Stimulated activated CD4-positive, alpha-beta T cell treated with anti-CD3 and anti-CD28 coated beads, Interleukin-4, amount 100 ng/mL, for 24 hours (primary cell): ENCODE data around the gene MYO1G.
"Not testable (repeated sequence)": the region's sequence is repeated elsewhere in the genome, so short reads cannot be mapped to it uniquely, and the experiment has no call there.

ENCODE experiments used
- DNase-seq: peaks from one replicate; pipeline ENCODE4 v3.0.0-alpha.2; 2020

MYO1G gene

DNA sequence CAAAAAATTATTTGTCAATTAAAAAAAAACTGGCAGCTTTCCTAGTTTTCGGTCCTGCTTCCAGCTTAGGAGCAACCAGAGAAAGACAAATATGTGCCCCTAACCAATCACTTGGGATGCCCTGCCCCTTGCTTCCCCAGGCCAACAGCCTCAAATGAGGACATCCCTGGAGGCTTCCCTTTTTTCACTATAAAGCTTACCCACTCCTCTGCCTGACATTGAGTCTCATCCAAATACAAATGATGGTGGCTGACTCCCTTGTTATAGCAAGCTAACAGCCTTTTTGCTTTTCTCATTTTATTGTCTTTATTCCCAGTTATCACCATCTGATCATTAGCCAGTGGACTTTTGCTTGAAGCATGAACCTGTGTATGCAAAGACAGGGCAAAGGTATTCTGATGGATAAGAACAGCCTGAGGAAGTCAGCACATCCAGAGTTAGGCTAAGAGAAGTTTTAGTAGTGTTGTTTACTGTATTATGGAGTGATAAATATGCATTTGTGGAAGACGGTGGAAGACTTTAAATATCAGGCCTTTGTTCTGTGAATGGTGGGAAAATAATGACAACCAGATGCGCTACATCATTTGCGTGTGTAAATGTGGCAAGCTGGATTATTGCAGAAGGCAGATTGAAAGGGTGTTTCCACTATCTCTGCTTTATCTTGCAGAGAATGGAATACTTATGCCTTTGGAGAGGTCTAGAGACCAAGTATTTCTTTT, 19.5 kb upstream of the MYO1G start:
- no peak for DNase-seq

DNA sequence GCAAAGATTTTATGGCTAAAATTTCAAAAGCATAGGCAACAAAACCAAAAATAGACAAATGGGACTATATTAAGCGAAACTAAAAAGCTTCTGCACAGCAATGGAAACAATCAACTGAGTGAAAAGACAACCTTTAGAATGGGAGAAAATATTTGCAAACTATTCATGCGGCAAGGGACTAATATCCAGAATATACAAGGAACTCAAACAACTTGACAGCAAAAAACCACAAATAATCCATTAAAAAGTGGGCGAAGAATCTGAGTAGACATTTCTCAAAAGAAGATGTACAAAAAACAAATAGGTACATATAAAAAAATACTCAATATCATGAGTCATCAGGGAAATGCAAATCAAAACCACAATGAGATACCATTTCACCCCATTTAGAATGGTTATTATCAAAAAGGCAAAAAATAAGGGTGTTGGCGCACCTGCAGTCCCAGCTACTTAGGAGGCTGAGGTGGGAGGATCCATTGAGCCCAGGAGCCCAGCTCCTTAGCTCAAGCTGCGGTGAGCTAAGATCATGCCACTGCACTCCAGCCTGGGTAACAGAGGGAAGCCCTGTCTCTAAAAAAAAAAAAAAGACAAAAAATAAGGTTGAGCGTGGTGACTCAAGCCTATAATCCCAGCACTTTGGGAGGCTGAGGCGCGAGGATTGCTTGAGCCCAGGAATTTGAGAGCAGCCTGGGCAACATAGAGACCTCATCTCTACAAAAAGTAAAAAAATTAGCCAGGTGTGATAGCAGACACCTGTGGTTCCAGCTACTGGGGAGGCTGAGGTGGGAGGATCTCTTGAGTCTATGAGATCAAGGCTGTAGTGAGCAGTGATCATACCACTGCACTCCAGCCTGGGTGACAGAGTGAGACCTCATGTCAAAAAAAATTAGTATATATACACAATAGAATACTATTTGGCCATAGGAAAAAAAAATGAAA, 17.0 kb upstream of the MYO1G start:
- no peak for DNase-seq

DNA sequence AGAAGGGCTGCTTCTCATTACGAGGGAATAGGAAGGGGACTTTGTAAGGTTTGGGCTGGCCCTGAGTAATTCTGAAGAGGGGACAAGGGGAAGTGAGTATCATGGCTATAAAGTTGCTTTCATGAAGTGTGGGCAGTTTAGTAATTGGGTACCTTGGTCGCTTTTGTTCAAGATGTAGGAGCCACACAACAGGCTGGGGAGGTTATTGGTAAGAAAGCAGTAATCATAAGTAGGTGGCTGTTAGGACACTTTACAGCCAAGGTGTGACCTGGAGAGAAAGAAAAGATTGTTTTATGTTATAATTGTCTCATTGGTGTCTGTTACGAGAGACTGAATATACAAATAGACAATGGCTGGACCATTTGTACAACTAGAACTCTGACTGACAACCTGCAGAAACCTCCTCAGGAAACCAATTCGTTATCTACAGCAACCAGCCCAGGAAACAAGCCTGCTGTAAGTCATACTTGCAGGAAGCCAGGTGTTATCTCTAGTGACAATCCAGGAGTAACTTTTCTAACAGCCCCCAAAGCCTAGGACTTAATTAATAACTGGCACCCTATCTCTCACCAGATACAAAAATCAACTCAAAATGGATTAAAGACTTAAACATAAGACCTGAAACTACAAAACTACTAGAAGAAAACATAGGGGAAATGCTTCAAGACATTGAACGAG, 16.2 kb upstream of the MYO1G start:
- no peak for DNase-seq

DNA sequence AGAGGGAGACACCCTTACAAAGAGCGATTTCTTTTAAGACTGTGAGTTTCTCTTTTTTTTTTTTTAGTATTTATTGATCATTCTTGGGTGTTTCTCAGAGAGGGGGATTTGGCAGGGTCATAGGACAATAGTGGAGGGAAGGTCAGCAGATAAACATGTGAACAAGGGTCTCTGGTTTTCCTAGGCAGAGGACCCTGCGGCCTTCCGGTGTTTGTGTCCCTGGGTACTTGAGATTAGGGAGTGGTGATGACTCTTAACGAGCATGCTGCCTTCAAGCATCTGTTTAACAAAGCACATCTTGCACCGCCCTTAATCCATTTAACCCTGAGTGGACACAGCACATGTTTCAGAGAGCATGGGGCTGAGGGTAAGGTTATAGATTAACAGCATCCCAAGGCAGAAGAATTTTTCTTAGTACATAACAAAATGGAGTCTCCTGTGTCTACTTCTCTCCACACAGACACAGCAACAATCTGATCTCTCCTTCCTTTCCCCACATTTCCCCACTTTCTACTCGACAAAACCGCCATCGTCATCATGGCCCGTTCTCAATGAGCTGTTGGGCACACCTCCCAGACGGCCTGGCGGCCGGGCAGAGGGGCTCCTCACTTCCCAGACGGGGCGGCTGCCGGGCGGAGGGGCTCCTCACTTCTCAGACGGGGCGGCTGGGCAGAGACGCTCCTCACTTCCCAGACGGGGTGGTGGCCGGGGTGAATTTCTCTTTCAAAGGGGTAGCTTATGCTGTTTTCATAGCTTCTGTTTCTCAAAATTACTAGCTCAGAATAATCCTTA, 13.4 kb upstream of the MYO1G start:
- DNase-seq = not testable (repeated sequence)

DNA sequence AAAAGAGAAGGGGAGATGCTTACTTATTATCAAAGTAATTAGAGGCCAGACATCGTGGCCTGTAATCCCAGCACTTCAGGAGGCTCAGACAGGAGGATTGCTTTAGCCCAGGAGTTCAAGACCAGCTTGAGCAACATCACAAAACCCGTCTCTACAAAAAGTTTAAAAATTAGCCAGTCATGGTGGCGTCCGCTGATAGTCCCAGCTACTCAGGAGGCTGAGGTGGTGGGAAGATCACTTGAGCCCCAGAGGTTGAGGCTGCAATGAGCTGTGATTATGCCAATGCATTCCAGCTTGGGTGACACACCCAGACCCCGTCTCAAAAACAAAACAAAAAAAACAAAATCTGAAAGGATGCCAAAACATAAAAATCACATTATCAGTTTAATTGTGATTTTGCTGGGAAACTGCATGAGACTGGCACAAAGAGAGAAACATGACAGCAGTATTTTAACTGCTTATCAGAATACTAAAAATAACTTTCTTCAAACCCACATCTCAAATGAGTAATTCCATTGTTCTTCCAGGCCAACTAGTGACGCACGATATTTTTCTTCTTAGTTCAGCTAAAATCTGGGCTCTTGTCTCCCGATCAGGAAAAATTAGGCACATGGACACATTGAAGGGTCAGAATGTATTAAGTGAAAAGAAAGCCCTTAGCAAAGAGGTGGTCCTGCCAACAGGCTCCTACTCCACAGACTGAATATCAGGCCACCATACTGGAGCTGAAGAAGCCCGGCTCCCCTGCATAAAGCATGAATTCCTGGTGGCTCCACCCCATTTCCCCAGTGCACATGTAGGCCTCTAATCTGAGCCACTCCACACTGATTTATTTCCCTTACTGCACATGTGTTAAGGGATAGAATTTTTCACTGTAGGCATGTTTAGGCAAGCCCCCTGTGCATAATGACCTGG, 11.6 kb upstream of the MYO1G start:
- no peak for DNase-seq

DNA sequence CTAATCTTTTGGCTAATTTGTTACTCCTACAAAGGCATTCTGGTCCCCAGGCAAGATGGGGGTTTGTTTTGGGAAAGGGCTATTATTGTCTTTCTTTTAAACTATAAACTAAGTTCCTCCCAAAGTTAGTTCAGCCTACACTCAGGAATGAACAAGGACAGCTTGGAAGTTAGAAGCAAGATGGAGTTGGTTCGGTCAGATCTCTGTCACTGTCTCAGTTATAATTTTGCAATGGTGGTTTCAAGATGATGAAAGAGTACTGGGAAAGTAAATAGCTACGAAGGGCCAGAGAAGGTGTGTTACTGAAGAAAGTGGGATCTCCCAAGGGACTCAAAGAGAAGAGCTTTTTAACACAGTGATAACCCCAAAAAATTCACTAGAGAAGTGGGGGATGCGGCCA, 10.3 kb upstream of the MYO1G start:
- DNase-seq = no peak

DNA sequence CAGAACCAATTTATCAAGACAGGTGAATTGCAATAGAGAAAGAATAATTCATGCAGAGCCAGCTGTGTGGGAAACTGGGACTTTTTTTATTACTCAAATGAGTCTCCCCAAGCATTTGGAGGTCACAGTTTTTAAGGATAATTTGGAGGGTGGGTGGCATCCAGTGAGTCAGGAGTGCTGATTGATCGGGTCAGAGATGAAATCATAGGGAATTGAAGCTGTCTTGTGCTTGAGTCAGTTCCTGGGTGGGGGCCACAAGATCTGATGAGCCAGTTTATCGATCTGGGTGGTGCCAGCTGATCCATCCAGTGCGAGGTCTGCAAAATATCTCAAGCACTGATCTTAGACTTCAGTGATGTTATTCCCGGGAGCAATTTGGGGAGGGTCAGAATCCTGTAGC, 9.9 kb upstream of the MYO1G start:
- DNase-seq = no peak

DNA sequence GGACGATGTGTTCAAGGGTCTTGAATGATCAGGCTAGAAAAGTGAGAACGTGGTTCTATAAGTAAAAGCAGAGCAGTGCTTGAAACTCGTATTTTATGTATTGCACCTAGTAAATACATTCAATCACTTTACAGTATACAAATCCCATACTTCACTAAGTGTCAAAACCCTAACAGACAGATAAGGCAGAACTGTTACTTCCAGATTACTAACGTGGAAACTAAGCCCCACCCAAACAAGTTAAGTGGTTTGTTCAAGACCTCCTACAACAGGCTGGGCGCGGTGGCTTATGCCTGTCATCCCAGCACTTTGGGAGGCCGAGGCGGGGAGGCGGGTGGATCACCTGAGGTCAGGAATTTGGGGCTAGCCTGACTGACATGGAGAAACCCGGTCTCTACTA, 9.2 kb upstream of the MYO1G start:
- no peak for DNase-seq

DNA sequence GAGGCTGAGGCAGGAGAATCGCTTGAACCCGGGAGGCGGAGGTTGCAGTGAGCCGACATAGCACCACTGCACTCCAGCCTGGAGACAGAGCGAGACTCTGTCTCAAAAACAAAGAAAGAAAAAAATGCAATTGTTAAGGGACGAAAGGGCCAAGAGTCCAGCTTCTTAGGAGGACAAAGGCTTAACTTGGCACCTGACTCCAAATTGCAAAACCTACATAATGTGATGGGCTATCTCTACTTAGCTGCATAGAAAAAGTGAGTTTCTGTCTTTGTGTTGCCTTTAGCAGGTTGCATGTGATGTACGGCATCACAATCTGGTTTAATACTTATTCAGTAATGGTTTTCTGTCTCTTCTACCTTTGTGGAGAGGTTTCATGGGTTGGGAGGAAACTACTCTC, 8.6 kb upstream of the MYO1G start:
- DNase-seq = no peak

DNA sequence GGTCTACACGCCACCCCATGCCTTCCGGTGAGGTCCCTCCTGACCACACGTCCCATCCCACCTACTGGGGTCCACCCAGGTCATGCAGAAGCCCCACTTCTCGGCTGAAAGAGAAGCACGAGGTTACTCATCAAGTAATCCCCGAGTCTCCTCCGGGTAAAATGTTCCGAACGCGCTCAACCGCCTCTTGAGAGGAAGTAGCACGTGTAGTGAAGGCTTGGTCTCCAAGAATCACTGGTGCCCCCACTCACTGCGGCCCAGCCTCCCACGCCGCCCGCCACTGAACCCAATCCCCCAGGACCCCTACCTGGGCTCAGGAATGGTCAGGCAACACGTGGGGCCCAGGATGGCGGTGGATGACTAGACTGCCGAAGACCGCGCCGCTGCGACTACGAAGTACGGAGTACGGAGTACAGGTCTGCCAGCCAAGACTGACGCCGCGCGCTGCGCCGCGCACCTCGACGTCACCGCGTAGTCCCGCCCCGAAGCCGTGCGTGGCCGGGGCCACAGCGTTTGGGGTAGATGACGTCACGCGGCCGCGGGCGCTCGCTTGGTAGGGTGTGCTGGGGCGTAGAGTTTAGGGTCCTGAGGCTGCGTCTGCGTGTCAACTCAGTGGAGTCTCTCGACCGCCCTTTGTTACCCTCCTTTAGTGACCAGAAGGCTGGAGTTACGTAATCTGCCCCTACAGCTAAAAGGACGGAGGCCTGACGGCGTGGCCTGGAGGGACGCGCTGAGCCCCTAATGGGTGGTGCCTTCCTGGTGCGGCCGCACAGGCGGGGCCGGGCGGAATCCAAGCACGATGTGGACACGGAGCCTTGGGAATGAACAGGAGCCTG, 7.6 kb upstream of the MYO1G start:
- DNase-seq = peak; percentile 94

DNA sequence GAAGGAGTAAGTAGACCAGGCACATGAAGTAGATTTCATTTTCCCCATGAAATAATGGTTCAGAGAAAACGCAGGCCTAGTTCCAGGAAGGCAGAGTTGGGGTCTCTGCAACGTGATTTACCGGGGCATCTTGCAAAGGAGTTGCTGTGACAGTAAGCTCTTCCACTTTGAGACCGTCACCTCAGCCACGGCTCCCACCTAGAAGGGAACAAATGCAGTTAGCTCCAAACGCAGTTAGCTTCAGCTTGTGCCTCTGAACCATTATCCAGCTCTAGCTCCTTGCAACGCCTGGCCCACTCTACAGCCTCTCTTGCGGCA, 7.0 kb upstream of the MYO1G start:
- no peak for DNase-seq

DNA sequence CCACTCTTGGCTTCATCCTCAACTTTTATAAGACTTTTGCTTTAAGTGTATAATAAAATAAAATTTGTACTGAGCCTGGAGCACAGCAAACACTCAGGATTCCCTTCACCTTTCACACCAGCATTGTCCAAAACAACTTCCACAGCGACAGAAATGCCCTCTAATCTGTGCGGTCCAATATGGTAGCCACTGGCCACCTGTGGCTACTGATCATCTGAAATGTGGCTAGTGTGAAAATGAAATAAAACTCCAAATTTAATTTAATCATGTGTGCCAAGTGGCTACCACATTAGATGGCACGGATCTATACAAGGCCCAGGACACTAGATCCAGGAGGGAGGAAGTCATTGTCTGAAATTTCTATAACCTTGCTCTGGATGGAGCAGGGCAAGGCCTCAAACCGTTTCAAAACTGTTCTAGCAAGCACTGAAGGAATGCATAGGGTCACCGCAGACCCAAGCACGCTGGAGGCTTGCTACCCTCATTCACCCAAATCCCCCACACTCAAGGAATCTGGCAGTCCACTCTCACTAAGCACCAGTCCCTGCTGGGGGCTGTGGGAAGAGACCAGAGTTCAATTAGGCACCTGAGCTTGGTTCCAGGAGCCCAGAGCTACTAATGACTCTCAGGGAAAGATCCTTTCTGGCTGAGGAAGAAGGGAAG, 6.3 kb upstream of the MYO1G start:
- DNase-seq = no peak

DNA sequence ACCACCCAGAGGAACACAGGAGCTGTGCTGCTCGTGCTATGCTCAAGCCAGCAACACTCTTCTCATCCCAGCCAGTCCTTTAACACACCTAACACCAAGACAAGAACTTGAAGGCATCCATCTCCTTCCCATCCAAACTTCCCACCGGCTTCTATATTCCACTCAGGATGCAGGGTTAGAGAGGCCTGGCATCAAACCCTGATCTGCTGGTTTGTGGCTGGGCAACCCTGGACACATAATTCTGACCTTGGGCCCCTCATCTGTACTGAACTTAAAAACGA, 5.6 kb upstream of the MYO1G start:
- no peak for DNase-seq

DNA sequence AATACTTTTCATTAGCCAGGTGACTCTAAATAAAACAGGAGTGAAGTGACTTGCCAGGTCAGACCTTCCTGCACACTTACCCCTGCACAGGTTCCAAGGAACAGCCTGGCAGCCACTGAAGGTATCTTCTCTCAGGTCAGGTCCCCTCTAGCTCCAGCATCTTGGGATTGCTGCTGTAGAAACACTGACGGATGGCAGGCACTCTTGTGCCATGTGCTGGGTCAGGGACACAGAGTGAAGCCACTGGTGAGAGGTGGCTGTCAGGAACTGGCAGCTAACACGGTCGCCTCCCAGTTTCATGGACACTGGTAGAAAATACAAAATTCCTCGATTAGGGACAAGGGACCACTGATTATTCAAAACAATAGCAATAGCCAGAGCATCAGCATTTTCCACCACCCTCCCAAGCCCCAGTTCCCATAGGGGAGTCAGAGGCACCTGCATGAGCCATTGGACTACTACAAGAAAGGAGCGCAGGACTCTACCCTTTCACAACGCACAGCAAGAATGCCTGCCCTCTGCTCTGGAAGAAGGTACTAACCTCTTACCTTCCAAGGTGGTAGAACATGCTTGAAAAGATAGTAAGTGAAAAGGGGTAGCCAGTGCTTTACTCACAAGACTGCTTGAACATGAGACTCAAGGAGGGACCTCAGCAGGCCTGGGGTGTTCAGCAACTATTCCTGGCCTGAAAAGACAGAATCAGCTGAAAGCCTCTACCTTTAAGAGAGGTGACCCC, 5.1 kb upstream of the MYO1G start:
- no peak for DNase-seq

DNA sequence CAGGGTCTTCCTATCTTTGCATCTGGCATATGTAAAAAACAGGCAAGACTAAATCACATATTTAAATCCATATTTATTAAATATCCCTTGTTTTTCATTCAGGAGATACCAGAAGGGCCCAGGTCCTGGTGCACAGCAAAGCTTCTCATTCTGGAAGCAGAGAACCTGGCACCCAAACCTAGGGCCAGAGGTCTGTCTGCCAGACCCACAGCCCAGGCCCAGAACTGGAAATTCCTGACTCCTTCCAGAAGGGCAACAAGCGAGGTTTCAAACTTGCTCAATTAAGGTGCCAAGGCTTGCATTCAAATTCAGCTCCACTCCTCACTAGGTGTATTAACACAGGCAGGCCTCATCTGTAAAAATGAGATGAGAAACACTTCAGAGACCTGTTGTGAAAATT, 4.2 kb upstream of the MYO1G start:
- DNase-seq = no peak

DNA sequence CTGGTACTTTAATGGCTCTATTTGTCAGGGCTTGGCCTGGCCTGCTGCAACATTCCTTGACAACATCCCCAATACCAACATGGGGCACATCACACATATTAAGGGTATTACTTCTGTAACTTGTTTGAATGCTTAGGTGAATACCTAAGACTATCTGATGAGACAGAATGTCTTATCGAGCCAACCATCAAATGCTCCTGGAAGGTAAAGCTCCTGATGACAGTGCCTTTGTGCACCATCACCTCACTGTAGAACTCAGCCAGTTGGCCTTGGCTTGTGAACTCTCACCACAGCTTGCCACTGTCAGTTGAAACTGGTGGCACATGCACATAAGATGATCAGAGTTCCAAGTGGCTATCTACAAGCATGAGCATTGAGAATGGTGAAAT, 3.7 kb upstream of the MYO1G start:
- no peak for DNase-seq

DNA sequence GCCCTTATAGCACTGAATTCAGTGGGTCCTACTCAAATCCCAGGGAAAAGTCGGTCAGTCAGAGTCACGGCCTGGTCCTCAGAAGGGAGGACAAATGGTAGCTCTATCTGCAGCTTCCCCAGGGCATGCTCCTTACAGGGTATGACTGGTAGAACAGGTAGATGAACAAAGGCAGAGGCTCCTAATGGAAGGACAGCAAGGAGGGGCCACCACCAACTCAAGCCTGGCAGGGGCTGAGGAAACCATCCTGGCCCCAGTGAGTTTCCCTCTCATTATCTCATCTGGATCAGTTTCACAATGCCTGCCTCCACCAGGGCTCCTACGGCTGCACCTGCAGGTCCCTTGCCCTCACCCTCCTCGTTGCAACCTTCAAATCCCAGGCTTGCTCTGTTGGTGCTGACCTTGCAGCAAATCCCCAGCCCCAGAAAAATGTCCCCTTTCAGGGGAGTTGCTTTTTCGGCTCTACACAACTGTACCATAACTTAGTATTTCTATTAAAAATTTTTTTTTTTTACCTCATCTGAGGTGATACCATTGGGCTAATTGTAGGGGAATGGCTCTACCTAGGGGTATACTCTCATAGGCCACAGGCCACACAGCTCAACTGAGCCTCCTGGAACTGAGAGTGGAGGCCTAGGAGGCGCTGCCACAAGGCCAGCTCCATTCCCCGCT, 2.4 kb upstream of the MYO1G start:
- DNase-seq = peak; percentile 29

DNA sequence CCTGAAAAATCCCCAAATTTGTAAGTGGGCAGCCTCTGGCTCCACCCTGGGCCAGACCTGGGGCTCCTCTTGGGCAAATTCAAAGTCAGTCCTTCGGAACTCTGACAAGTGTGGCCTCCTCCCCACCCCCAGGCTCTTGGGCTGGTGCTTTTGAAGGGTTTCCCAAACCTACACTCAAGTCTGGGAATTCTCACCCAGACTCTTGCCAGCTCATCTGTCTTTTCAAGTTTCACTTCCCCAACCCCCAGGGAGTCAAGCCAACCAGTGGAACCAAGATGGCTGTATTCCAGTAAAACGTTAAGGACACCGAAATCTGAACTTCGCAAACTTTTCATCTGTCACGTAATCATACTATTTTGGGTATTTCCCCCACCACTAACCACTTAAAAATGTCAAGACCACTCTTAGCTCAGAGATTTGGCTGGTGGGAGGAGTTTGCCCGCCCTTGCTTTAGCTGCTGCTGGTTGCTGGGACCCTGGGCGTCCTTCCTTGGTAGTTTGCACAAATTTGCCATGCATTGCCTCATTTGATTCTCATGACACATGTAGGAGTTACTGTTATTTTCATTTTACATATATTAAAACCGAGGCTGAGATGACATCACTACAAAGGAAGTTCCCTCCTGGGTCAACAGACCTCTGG, 1.7 kb upstream of the MYO1G start:
- peak; percentile 87 for DNase-seq
